A549 treated with Mapracorat at 1 μM for 4 hours (cell line): ENCODE data around the gene ANXA8L1. TPM values are rescaled to one million over a fixed set of nuclear protein-coding genes. Genes with fewer than 3 reads are reported as not detected.

Experiments used
- total RNA-seq: library from RNA; stranded (reverse); fragments of 200-300 nt; extraction: Qiagen RNA extraction; gene quantifications from 5 replicates; pipeline ENCODE4 v1.2.3, GENCODE V29; 2022

Gene ANXA8L1
- total RNA-seq = 98.3 to 132 TPM (median 114 TPM) in 5 replicates

GRCh38 chr10:46375406-46375805 lies at the start of gene ANXA8L1:
ANXA8L1 (plus strand) TSS chr10:46375776; CDS start chr10:46375852, 76 bp downstream.

Other genes starting within 250 kb of the ANXA8L1 start
- 0.17 to 0.39 TPM (median 0.24 TPM) in 3 of 5 replicates, not detected in the others for gene ANTXRL, start 88.8 kb upstream of the ANXA8L1 start, total RNA-seq
- gene NPY4R, start 90.2 kb downstream of the ANXA8L1 start, total RNA-seq = 30.1 to 46.1 TPM (median 41.4 TPM) in 5 replicates
- 25.5 to 44.5 TPM (median 40.5 TPM) in 5 replicates for gene GPRIN2, start 180.9 kb downstream of the ANXA8L1 start, total RNA-seq
- gene SYT15, start 203.4 kb downstream of the ANXA8L1 start, total RNA-seq = 2.3 to 4.1 TPM (median 2.4 TPM) in 5 replicates